Naive thymus-derived CD8-positive, alpha-beta T cell (primary cell): ENCODE measurements around the gene GTF2A1L. TPM values are rescaled to one million over a fixed set of nuclear protein-coding genes. Genes with fewer than 3 reads are reported as not detected.
"Not testable (repeated sequence)": the region's sequence is repeated elsewhere in the genome, so short reads cannot be mapped to it uniquely, and the experiment has no call there.

Source experiments
- ATAC-seq, 2 donors: fragments of 150-1000 bp; cut with Tn5 transposase in 1 of 2; sonication (Bioruptor Pico), chemical (Tn5 transposase) in 1 of 2; 1 replicate in 1 of 2; 2 replicates in 1 of 2; pipeline ENCODE4 v1.10.0; 2021; ENCODE audit warnings: mild to moderate bottlenecking in 2 of 2, moderate library complexity in 2 of 2
- POLR2A ChIA-PET: fragments of 350-600 bp; sonication (Branson Sonifier 250); formaldehyde crosslinking; loops from one replicate; lab custom pipeline; 2021; ENCODE audit warnings: antibody characterized with exemption; lab: Charles Lee
- DNase-seq, 10 donors: peaks; one replicate each; pipeline versions ENCODE4 v3.0.0 to v3.0.0-alpha.2; 2020 to 2022
- H3K27ac Mint-ChIP-seq, 10 donors: one replicate each; pipeline ENCODE4 v1.8.0; 2020 to 2022; ENCODE audit warnings: mild to moderate bottlenecking in 10 of 10, mixed read lengths in 10 of 10, moderate library complexity in 4 of 10, inconsistent platforms in 1 of 10
- H3K27me3 Mint-ChIP-seq, 5 donors: one replicate each; pipeline ENCODE4 v1.8.0; 2021 to 2022; ENCODE audit warnings: mixed read lengths in 5 of 5
- H3K36me3 Mint-ChIP-seq, 3 donors: one replicate each; pipeline ENCODE4 v1.8.0; 2020 to 2022; ENCODE audit warnings: mixed read lengths in 3 of 3, mild to moderate bottlenecking in 2 of 3, inconsistent platforms in 1 of 3
- H3K4me1 Mint-ChIP-seq, 4 donors: one replicate each; pipeline ENCODE4 v1.8.0; 2021 to 2022; ENCODE audit warnings: mixed read lengths in 4 of 4
- H3K4me3 Mint-ChIP-seq, 10 donors: one replicate each; pipeline ENCODE4 v1.8.0; 2020 to 2022; ENCODE audit warnings: mild to moderate bottlenecking in 10 of 10, mixed read lengths in 10 of 10, moderate library complexity in 6 of 10, inconsistent platforms in 1 of 10
- H3K9me3 Mint-ChIP-seq, 9 donors: one replicate each; pipeline ENCODE4 v1.8.0; 2020 to 2022; ENCODE audit warnings: mixed read lengths in 9 of 9, mild to moderate bottlenecking in 3 of 9, inconsistent platforms in 1 of 9, moderate library complexity in 1 of 9
- polyA plus RNA-seq, 3 donors: library from polyadenylated mRNA; unstranded; fragments of 300-500 nt; fragmentation: Illumina TruSeq; gene quantifications; one replicate each; pipeline ENCODE4 v1.2.3, GENCODE V29; 2021
- total RNA-seq, 8 experiments: library from RNA in 2 of 8; stranded (reverse) in 2 of 8; gene quantifications; one replicate each; pipeline ENCODE4 v1.2.3 and lab custom pipeline; 2021 to 2026

Gene GTF2A1L
- total and polyA plus RNA-seq, 5 experiments from 2014 or later, result not detected

DNA sequence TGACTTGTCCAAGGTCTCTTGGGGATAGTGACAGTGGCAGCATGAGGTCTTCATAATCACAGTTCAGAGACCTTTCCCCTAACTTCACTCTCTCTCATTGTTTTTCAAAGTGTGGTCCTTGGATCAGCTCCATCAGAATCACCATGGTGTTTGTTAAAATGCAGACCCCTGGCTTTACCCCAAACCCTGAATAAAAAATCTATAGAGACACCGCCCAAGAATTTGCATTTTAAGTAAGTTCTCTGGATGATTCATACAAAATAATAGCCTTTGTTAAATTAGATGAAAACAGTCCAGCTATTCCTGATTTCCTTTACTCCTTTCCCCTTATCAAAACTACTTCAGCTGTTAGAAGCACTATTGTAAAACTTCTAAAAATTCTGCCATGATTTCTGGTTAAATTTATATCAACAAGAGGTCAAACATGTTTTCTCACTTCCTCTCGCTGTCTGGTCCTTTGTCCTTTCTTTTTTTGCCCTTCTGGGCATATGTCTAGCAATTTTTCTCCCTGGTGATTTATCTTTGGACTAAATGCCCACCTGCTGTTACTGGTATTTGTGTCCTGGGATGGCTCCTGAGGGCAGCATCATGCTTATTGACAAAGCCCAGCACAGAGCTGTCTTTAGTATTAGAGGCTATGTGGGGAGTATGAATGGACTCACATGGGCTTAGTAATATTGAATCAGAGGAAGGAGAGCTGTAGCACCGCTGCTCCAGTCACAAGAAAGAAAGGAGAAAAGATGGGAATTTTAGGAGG, 74.5 kb downstream of the GTF2A1L start:
- no peaks in the 10 kb centered on the region for H3K9me3 Mint-ChIP-seq
- H3K27ac Mint-ChIP-seq, result no peak overlapping the region
- H3K36me3 Mint-ChIP-seq, result no peaks in the 10 kb centered on the region
- H3K4me1 Mint-ChIP-seq, result no peaks in the 10 kb centered on the region
- peaks cover 3 to 22% (median 5%) of the 10 kb centered on the region in 5 donors for H3K27me3 Mint-ChIP-seq
- no peak overlapping the region for H3K4me3 Mint-ChIP-seq
- POLR2A ChIA-PET, result no interaction called here
- ATAC-seq, result no peak
- no peak for DNase-seq

DNA sequence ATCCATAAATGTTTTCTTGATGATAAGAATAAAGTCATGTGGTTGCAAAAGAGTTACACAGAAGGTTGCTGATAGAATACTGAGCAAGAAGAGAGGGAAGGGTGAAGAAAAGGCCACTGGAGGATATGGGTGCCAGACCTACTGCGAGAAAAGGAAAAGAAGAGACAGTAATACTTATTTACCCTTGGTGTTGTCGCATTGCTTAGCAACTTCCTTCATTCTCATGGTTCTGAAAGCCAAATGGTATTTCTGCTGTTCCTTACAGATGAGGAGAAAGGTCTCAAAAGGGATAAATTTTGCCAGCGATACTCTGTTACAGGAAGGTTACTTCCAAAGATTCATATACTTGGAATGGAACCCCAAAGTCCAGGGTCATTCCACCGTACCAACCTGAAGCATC, 75.4 kb downstream of the GTF2A1L start:
- H3K4me1 Mint-ChIP-seq, result no peaks in the 10 kb centered on the region
- DNase-seq (no peak), ATAC-seq (no peak)
- H3K9me3 Mint-ChIP-seq, result no peaks in the 10 kb centered on the region
- no peak overlapping the region for H3K27ac Mint-ChIP-seq
- H3K36me3 Mint-ChIP-seq, result no peaks in the 10 kb centered on the region
- no peak overlapping the region for H3K4me3 Mint-ChIP-seq
- H3K27me3 Mint-ChIP-seq, result peaks cover 3 to 22% (median 5%) of the 10 kb centered on the region in 5 donors
- POLR2A ChIA-PET, result no interaction called here

DNA sequence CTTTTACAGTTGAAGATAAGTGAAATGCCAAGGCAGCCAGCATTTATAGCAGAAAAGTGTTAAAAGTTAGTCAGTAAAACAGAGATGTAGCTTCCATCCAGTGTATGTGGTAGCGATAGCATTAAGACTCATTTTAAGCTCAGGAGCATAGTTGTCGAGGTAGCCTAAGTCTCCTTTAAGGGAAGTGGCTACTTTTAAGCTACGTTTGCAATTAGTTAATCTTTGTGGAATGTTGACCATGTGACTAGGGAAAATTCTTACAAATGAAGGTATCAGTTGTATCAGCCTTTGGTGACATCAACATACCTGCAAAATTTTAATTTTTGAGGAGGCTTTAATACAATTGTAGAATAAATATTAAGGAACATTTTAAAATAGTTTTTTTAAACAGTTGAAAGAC, 76.0 kb downstream of the GTF2A1L start:
- no peak overlapping the region for H3K27ac Mint-ChIP-seq
- POLR2A ChIA-PET, result no interaction called here
- peaks cover 3 to 22% (median 5%) of the 10 kb centered on the region in 5 donors for H3K27me3 Mint-ChIP-seq
- H3K4me1 Mint-ChIP-seq, result no peaks in the 10 kb centered on the region
- H3K4me3 Mint-ChIP-seq, result no peak overlapping the region
- H3K36me3 Mint-ChIP-seq, result no peaks in the 10 kb centered on the region
- no peaks in the 10 kb centered on the region for H3K9me3 Mint-ChIP-seq
- ATAC-seq (no peak), DNase-seq (no peak)

DNA sequence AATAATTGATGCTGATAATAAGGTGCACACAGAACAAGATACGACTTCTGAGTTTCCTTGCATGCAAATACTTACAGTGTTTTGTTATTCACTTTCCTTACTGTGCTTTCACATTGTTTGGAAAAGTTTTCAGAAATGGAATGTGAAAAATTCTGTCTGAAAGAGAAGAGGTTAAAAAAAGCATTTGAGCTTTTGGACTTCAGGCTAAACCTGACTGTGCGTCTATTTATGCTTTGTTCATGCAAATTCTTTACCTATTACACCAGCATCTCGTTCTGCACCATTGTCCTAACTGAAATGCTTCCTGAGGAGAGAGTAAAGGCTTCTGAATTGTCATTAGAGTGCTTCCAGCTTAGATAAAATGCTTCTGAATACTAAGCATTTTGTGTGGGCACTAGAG, 76.5 kb downstream of the GTF2A1L start:
- Mint-ChIP-seq H3K27me3 (peaks cover 3 to 22% (median 5%) of the 10 kb centered on the region in 5 donors), H3K4me1 (no peaks in the 10 kb centered on the region), H3K36me3 (no peaks in the 10 kb centered on the region), H3K27ac (no peak overlapping the region), H3K9me3 (no peaks in the 10 kb centered on the region), H3K4me3 (no peak overlapping the region)
- DNase-seq (no peak), ATAC-seq (no peak)
- POLR2A ChIA-PET, result no interaction called here

DNA sequence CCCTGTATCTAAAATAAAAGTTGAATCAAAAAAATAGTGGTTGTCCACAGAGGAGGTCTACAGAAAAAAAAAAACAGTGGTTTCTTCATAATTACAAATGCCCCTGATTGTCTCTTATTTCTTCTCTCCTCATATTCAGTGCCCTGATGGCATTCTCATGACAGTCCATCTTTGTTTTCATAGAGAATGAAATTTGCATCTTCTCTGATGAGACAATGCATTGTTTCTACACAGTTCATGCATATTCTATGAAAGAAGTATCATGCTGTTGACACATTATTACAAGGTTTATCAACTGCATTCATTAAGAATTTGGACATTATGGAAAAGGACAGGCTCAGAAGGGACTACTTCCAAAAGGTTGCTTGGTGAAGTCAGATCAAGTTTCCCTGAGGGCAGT, 78.3 kb downstream of the GTF2A1L start:
- no peak overlapping the region for H3K27ac Mint-ChIP-seq
- H3K36me3 Mint-ChIP-seq, result no peaks in the 10 kb centered on the region
- peaks cover 0 to 16% (median 0%) of the 10 kb centered on the region in 5 donors for H3K27me3 Mint-ChIP-seq
- POLR2A ChIA-PET, result no interaction called here
- DNase-seq, result no peak
- no peak for ATAC-seq
- no peaks in the 10 kb centered on the region for H3K9me3 Mint-ChIP-seq
- H3K4me1 Mint-ChIP-seq, result no peaks in the 10 kb centered on the region
- H3K4me3 Mint-ChIP-seq, result no peak overlapping the region

DNA sequence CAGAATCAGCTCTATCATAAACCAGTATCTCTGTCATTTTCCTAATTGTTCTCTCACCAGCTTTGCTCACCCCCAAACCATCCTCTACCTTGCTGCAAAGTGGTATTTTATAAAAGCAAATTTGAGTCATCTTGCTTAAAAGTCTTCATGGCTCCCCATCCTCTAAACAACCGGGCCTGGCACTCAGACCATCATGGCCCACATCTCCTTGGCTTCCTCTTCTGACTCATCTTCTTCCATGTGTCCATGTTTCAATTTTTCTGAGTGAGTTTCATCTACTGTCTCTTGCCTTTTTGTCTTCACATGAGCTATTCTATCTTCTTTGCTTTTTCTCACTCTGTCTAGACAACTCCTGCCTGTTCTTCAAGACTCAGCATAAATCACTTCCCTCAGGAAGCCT, 79.2 kb downstream of the GTF2A1L start:
- H3K4me3 Mint-ChIP-seq, result no peak overlapping the region
- DNase-seq, result no peak
- POLR2A ChIA-PET, result no interaction called here
- no peak for ATAC-seq
- H3K27me3 Mint-ChIP-seq, result peaks cover 0 to 15% (median 0%) of the 10 kb centered on the region in 5 donors
- H3K9me3 Mint-ChIP-seq, result no peaks in the 10 kb centered on the region
- H3K4me1 Mint-ChIP-seq, result no peaks in the 10 kb centered on the region
- H3K36me3 Mint-ChIP-seq, result no peaks in the 10 kb centered on the region
- H3K27ac Mint-ChIP-seq, result no peak overlapping the region

DNA sequence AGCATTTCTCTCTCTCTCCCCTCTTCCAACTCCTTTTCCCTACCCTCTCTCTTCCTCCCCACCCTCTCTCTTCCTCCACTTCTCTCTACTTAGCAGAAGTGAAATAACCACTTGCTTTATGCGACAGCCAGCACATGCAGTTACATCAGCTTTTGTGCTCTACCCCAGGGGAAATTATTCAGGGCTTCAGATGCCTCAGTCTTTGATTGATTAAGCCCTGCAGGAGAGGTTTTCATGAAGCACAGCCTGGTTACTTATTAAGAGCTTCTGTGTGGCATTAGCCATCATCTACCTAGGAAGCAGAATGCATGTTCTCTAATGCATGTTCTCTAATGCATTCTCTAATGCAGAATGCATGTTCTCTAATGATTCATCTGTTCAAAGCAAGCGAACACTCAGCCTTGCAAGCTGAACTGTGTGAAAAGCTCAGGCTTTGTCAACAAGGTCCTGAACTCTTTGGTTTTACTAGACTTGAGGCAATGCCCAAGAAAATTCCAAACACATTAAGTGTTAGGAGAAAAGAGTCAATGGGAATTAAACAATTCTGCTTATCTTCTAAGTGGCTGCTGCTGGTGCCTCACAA, 81.8 kb downstream of the GTF2A1L start:
- H3K4me1 Mint-ChIP-seq, result no peaks in the 10 kb centered on the region
- no peak overlapping the region for H3K4me3 Mint-ChIP-seq
- no peaks in the 10 kb centered on the region for H3K36me3 Mint-ChIP-seq
- peaks cover 0 to 8% (median 0%) of the 10 kb centered on the region in 5 donors for H3K27me3 Mint-ChIP-seq
- POLR2A ChIA-PET, result no interaction called here
- no peak overlapping the region for H3K27ac Mint-ChIP-seq
- peaks cover 0 to 8% (median 0%) of the 10 kb centered on the region in 9 donors for H3K9me3 Mint-ChIP-seq
- DNase-seq (no peak), ATAC-seq (no peak)

DNA sequence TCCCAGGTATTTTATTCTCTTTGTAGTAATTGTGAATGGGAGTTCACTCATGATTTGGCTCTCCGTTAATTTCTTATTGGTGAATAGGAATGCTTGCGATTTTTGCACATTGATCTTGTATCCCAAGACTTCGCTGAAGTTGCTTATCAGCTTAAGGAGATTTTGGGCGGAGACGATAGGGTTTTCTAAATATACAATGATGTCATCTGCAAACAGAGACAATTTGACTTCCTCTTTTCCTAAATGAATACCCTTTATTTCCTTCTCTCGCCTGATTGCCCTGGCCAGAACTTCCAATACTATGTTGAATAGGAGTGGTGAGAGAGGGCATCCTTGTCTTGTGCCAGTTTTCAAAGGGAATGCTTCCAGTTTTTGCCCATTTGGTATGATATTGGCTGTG, 86.0 kb downstream of the GTF2A1L start:
- H3K4me1 Mint-ChIP-seq, result not testable (repeated sequence)
- peaks cover 0 to 11% (median 2%) of the 10 kb centered on the region in 5 donors for H3K27me3 Mint-ChIP-seq

DNA sequence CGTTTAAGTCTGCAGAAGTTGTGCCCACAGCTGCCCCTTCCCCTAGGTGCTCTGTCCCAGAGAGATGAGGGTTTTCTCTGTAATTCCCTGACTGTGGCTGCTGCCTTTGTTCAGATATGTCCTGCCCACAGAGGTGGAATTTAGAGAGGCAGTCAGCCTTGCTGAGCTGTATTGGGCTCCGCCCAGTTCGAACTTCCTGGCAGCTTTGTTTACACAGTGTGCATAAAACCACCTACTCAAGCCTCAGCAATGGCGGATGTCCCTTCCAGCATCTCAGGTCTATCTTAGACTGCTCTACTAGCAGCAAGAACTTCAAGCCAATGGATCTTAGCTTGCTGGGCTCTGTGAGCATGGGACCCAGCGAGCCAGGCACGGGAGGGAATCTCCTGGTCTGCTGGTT, 89.8 kb downstream of the GTF2A1L start:
- no peak overlapping the region for H3K27ac Mint-ChIP-seq
- no peak for DNase-seq
- H3K9me3 Mint-ChIP-seq, result peaks cover 0 to 11% (median 0%) of the 10 kb centered on the region in 9 donors
- no peaks in the 10 kb centered on the region for H3K36me3 Mint-ChIP-seq
- POLR2A ChIA-PET, result no interaction called here
- no peak for ATAC-seq
- no peaks in the 10 kb centered on the region for H3K4me1 Mint-ChIP-seq
- H3K4me3 Mint-ChIP-seq, result no peak overlapping the region
- peaks cover 11 to 30% (median 15%) of the 10 kb centered on the region in 5 donors for H3K27me3 Mint-ChIP-seq

More for the DNA sequence above, 86.0 kb downstream of the GTF2A1L start:
- ATAC-seq, DNase-seq, H3K4me3 Mint-ChIP-seq, POLR2A ChIA-PET, H3K36me3 Mint-ChIP-seq, H3K27ac Mint-ChIP-seq: not testable (repeated sequence)
- peaks cover 0 to 11% (median 0%) of the 10 kb centered on the region in 9 donors for H3K9me3 Mint-ChIP-seq

DNA sequence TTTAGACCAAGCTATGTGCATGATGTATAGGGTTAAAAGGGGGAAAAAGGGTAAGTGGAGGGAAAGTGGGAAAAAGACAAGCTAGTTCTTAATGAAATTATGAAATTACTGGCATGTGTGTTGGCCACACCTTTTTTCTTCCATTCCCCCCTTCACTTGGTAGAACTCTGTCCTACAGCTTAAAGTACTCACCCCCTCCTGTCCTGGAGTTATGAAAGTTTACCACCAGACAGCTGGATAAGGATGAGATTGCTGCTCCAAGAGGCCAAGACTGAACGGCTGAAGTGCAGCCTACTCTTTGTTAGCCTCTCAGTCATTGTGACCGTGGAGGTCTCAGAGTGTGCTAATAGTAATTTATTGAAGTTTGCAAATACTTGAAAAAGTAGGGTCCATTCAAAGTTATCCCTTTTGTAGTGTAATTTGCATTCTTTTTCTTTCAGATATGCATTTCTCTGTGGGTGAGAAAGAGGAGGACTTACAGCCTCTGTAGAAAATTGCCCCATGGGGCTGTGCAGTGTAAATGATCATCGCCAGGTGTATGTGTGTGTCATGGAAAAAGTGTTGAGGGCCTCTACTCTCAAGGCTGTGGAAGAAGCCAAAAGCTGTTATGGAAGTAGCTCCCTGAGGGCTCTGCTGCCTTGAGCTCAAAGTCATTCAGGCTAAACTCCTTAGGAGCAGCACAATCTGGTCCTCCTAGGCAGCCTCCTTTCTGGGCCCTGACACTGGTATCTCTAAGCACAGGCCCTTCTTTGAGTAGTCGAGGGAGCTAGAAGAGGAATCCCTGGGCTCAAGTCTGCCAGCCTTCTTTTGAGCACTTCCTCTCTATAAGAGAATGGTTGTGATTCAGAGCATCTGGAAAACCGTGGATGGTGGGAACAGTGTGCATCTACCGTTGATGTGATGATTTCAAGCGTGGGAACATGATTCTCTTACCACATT, 91.7 kb downstream of the GTF2A1L start:
- H3K27me3 Mint-ChIP-seq, result peaks cover 11 to 30% (median 16%) of the 10 kb centered on the region in 5 donors
- no peaks in the 10 kb centered on the region for H3K4me1 Mint-ChIP-seq
- no peak for ATAC-seq
- H3K36me3 Mint-ChIP-seq, result no peaks in the 10 kb centered on the region
- H3K27ac Mint-ChIP-seq, result no peak overlapping the region
- peaks cover 0 to 6% (median 0%) of the 10 kb centered on the region in 9 donors for H3K9me3 Mint-ChIP-seq
- POLR2A ChIA-PET, result no interaction called here
- DNase-seq, result peak in 1 of 10 donors; percentile 1
- H3K4me3 Mint-ChIP-seq, result no peak overlapping the region

DNA sequence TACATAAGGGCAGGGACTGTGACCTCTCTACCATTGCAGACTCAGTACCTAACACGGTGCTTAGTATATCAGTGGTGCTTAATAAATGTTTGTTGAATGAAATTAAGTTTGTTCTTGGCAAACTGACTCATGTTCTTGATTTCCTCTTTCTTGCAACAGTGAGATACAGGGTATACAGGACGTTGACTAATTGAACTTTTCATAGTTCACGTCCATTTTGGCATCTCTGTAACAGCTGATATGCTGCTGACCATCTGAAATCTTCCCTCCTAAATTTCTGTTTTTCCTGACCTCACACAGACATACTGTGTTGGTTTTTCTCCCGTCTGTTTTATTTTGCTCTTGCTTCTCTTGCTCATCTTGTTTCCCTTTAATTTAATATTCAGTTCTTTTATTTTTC, 93.7 kb downstream of the GTF2A1L start:
- DNase-seq (no peak), ATAC-seq (no peak)
- POLR2A ChIA-PET, result no interaction called here
- H3K4me3 Mint-ChIP-seq, result no peak overlapping the region
- no peaks in the 10 kb centered on the region for H3K4me1 Mint-ChIP-seq
- no peak overlapping the region for H3K27ac Mint-ChIP-seq
- H3K27me3 Mint-ChIP-seq, result peaks cover 10 to 24% (median 16%) of the 10 kb centered on the region in 5 donors
- no peaks in the 10 kb centered on the region for H3K36me3 Mint-ChIP-seq
- no peaks in the 10 kb centered on the region for H3K9me3 Mint-ChIP-seq

DNA sequence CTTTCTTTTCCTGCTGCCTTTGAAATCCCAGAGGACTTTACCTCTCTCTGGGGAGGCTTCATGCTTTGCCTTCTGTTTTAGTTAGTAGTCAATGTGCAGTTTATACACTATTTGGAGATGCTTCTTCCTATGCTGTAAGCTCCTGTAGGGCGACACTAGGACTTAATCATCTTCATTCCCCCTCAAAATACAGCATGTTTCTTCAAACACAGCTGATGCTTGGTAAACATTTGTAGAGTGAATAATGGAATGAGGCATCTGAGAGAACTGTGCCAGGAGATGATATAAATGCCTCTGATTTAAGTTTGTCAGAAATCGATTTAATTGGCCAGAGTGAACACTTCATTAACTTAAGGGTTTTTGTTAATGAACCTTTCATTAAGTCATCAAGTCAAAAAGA, 94.5 kb downstream of the GTF2A1L start:
- peaks cover 11 to 32% (median 16%) of the 10 kb centered on the region in 5 donors for H3K27me3 Mint-ChIP-seq
- no peak overlapping the region for H3K4me3 Mint-ChIP-seq
- POLR2A ChIA-PET, result no interaction called here
- no peak overlapping the region for H3K27ac Mint-ChIP-seq
- ATAC-seq (no peak), DNase-seq (no peak)
- no peaks in the 10 kb centered on the region for H3K9me3 Mint-ChIP-seq
- H3K36me3 Mint-ChIP-seq, result no peaks in the 10 kb centered on the region
- no peaks in the 10 kb centered on the region for H3K4me1 Mint-ChIP-seq

DNA sequence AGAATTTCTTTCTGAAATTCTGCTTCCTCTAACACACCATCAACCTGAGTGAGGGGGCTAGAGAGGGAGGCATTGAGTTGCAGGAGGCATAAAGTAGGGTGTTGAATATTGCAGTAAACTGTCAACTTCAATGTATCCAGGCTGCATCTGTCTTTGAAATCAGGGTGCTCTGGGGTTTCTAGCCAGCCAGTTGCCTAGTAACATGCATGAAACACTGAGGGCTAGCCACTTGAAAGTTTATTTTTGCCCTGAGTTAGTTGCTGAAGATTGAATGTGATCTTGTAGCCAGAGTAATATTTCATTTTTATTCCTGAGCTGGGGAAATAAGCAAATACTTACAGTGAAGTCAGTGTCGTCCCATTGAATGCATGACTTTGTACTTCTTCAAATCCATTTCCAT, 96.0 kb downstream of the GTF2A1L start:
- no peak overlapping the region for H3K27ac Mint-ChIP-seq
- no peaks in the 10 kb centered on the region for H3K4me1 Mint-ChIP-seq
- H3K9me3 Mint-ChIP-seq, result no peaks in the 10 kb centered on the region
- ATAC-seq (no peak), DNase-seq (peak in 2 of 10 donors; percentile 14 to 16)
- POLR2A ChIA-PET, result no interaction called here
- H3K36me3 Mint-ChIP-seq, result no peaks in the 10 kb centered on the region
- H3K4me3 Mint-ChIP-seq, result peak overlapping the region in 1 of 10 donors; percentile 3
- H3K27me3 Mint-ChIP-seq, result peaks cover 11 to 32% (median 14%) of the 10 kb centered on the region in 5 donors
